CD4-positive, alpha-beta T cell (primary cell): Measurements from ENCODE around the gene MYO5C. TPM values are rescaled to one million over a fixed set of nuclear protein-coding genes. Genes with fewer than 3 reads are reported as not detected.

Experiments used
- ATAC-seq: fragments of 200-7000 bp; cut with Tn5 transposase; one replicate; pipeline ENCODE4 v1.10.0; 2022; ENCODE audit warnings: mild to moderate bottlenecking; ENCODE audit not compliant: poor library complexity
- CTCF ChIA-PET: fragments of 350-600 bp; sonication (Branson Sonifier 250); formaldehyde crosslinking; loops from one replicate; lab custom pipeline; 2021; ENCODE audit warnings: antibody characterized with exemption, inconsistent platforms; lab: Charles Lee
- POLR2A ChIA-PET: fragments of 350-600 bp; sonication (Branson Sonifier 250); formaldehyde crosslinking; loops from one replicate; lab custom pipeline; 2021; ENCODE audit warnings: antibody characterized with exemption, inconsistent platforms; lab: Charles Lee
- DNase-seq, 14 experiments: peaks; one replicate each; pipeline ENCODE4 v3.0.0-alpha.2; 2013 to 2020; ENCODE audit warnings: mixed read lengths in 2 of 14
- H3K27ac ChIP-seq, 2 donors: one replicate each; pipeline versions ENCODE4 v1.5.1 to v1.7.0; 2013; ENCODE audit warnings: low read length in 2 of 2, low read depth in 1 of 2, mild to moderate bottlenecking in 1 of 2
- H3K27me3 ChIP-seq, 2 experiments: 1 replicate in 1 of 2; 2 replicates in 1 of 2; pipeline versions ENCODE4 v1.6.1 to v1.7.0; 2013; ENCODE audit warnings: low read length in 2 of 2, control low read depth in 1 of 2, mild to moderate bottlenecking in 1 of 2, moderate library complexity in 1 of 2; ENCODE audit not compliant: insufficient read depth in 2 of 2, control insufficient read depth in 1 of 2
- H3K36me3 ChIP-seq: one replicate; pipeline ENCODE4 v1.6.1; 2013; ENCODE audit warnings: low read length, control low read depth; ENCODE audit not compliant: insufficient read depth
- H3K4me1 ChIP-seq: one replicate; pipeline ENCODE4 v1.6.1; 2013; ENCODE audit warnings: low read length, control low read depth; ENCODE audit not compliant: insufficient read depth
- H3K4me3 ChIP-seq: one replicate; pipeline ENCODE4 v1.5.1; 2013; ENCODE audit warnings: mild to moderate bottlenecking, low read length, moderate library complexity
- H3K9me3 ChIP-seq, 2 experiments: 1 replicate in 1 of 2; 2 replicates in 1 of 2; pipeline versions ENCODE4 v1.6.1 to v1.7.0; 2013; ENCODE audit warnings: low read length in 2 of 2, mild to moderate bottlenecking in 2 of 2, control low read depth in 1 of 2, moderate library complexity in 1 of 2; ENCODE audit not compliant: control insufficient read depth in 1 of 2, insufficient read depth in 1 of 2
- H3K27ac Mint-ChIP-seq: one replicate; pipeline ENCODE4 v1.8.0; 2020; ENCODE audit warnings: mixed read lengths
- H3K27me3 Mint-ChIP-seq: one replicate; pipeline ENCODE4 v1.8.0; 2021; ENCODE audit warnings: mixed read lengths
- H3K36me3 Mint-ChIP-seq: one replicate; pipeline ENCODE4 v1.8.0; 2021; ENCODE audit warnings: low read depth, mixed read lengths
- H3K4me1 Mint-ChIP-seq: one replicate; pipeline ENCODE4 v1.8.0; 2021; ENCODE audit warnings: low read depth, mixed read lengths
- H3K4me3 Mint-ChIP-seq: one replicate; pipeline ENCODE4 v1.8.0; 2020; ENCODE audit warnings: mild to moderate bottlenecking, mixed read lengths
- H3K9me3 Mint-ChIP-seq: one replicate; pipeline ENCODE4 v1.8.0; 2020; ENCODE audit warnings: mixed read lengths
- CTCF ChIP-seq: fragments of 200-600 bp; IDR thresholded peaks from one replicate; pipeline ENCODE4 v1.8.0; 2022; ENCODE audit warnings: antibody characterized with exemption, mild to moderate bottlenecking
- intact Hi-C, 2 experiments: fragments of 100-400 bp; cut with DNase I in 1 of 2; cut with micrococcal nuclease in 1 of 2; formaldehyde crosslinking; loops; one replicate each; pipeline versions ENCODE4 v1.15.1 to v1.9.0; 2023 to 2025; cut with DNase I, micrococcal nuclease
- total RNA-seq, 174 experiments: library from RNA in 2 of 174; stranded (reverse) in 2 of 174; gene quantifications; one replicate each; pipeline ENCODE4 v1.2.3 and lab custom pipeline; 2021 to 2026

The MYO5C gene
- total RNA-seq, 2 experiments from 2014 or later: 0.53 to 0.93 TPM

GRCh38 chr15:52278636-52279367 is 16.8 kb downstream of the MYO5C start:
- no peaks in the 10 kb centered on the region for H3K27me3 Mint-ChIP-seq
- H3K4me1 Mint-ChIP-seq: no peaks in the 10 kb centered on the region
- H3K4me1 ChIP-seq: no peaks in the 10 kb centered on the region
- H3K36me3 Mint-ChIP-seq: no peaks in the 10 kb centered on the region
- ATAC-seq (no peak), DNase-seq (no peak)
- no peaks in the 10 kb centered on the region for H3K9me3 Mint-ChIP-seq
- no peak for TF ChIP-seq CTCF
- intact Hi-C loops: no loop called here
- H3K36me3 ChIP-seq: no peaks in the 10 kb centered on the region
- no peak overlapping the region for H3K4me3 ChIP-seq
- ChIA-PET POLR2A (no interaction called here), CTCF (no interaction called here)
- peaks cover 0 to 6% of the 10 kb centered on the region in 2 experiments for H3K27me3 ChIP-seq
- no peak overlapping the region for H3K27ac ChIP-seq
- no peak overlapping the region for H3K4me3 Mint-ChIP-seq
- no peaks in the 10 kb centered on the region for H3K9me3 ChIP-seq
- no peak overlapping the region for H3K27ac Mint-ChIP-seq

GRCh38 chr15:52278135-52278534 is 17.5 kb downstream of the MYO5C start:
- ChIA-PET POLR2A (no interaction called here), CTCF (no interaction called here)
- Mint-ChIP-seq H3K4me3 (no peak overlapping the region), H3K4me1 (no peaks in the 10 kb centered on the region), H3K36me3 (no peaks in the 10 kb centered on the region), H3K27me3 (no peaks in the 10 kb centered on the region), H3K9me3 (no peaks in the 10 kb centered on the region), H3K27ac (no peak overlapping the region)
- Histone ChIP-seq H3K27me3 (peaks cover 0 to 6% of the 10 kb centered on the region in 2 experiments), H3K36me3 (no peaks in the 10 kb centered on the region), H3K9me3 (no peaks in the 10 kb centered on the region), H3K27ac (no peak overlapping the region), H3K4me3 (no peak overlapping the region), H3K4me1 (no peaks in the 10 kb centered on the region)
- no peak for TF ChIP-seq CTCF
- DNase-seq (no peak), ATAC-seq (no peak)
- intact Hi-C loops: no loop called here

- POLR2A ChIA-PET: no interaction called here
- H3K27ac Mint-ChIP-seq: no peak overlapping the region
Measured at GRCh38 chr15:52277575-52277974, 18.0 kb downstream of the MYO5C start.

More at GRCh38 chr15:52277575-52277974, 18.0 kb downstream of the MYO5C start:
- CTCF ChIA-PET: no interaction called here
- Mint-ChIP-seq H3K4me3 (no peak overlapping the region), H3K9me3 (no peaks in the 10 kb centered on the region), H3K27me3 (no peaks in the 10 kb centered on the region), H3K4me1 (no peaks in the 10 kb centered on the region), H3K36me3 (no peaks in the 10 kb centered on the region)
- Histone ChIP-seq H3K9me3 (no peaks in the 10 kb centered on the region), H3K4me1 (no peaks in the 10 kb centered on the region), H3K27ac (no peak overlapping the region), H3K4me3 (no peak overlapping the region), H3K36me3 (no peaks in the 10 kb centered on the region), H3K27me3 (peaks cover 0 to 6% of the 10 kb centered on the region in 2 experiments)
- intact Hi-C loops: no loop called here
- no peak for TF ChIP-seq CTCF
- no peak for ATAC-seq
- no peak for DNase-seq
